C4-2B (cell line): ENCODE data around the gene PTPRD.

Experiments
- ZFX ChIP-seq: fragments of 450-650 bp; IDR thresholded peaks from 2 replicates; pipeline ENCODE4 v1.6.1; 2017
- TF ChIP-seq, protein P1 (sequence below): fragments of 450-650 bp; conservative IDR thresholded peaks from 2 replicates; pipeline ENCODE4 v1.5.1; 2017; ENCODE audit warnings: mild to moderate bottlenecking

GRCh38 chr9:10252174-10252573 is 360.6 kb downstream of the PTPRD start:
- TF ChIP-seq, protein P1, sequence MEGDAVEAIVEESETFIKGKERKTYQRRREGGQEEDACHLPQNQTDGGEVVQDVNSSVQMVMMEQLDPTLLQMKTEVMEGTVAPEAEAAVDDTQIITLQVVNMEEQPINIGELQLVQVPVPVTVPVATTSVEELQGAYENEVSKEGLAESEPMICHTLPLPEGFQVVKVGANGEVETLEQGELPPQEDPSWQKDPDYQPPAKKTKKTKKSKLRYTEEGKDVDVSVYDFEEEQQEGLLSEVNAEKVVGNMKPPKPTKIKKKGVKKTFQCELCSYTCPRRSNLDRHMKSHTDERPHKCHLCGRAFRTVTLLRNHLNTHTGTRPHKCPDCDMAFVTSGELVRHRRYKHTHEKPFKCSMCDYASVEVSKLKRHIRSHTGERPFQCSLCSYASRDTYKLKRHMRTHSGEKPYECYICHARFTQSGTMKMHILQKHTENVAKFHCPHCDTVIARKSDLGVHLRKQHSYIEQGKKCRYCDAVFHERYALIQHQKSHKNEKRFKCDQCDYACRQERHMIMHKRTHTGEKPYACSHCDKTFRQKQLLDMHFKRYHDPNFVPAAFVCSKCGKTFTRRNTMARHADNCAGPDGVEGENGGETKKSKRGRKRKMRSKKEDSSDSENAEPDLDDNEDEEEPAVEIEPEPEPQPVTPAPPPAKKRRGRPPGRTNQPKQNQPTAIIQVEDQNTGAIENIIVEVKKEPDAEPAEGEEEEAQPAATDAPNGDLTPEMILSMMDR: no peak
- TF ChIP-seq ZFX: no peak
